Nephron progenitor cell (in vitro differentiated cells): ENCODE data around the gene PPP4R2.
A peak's percentile ranks its signal among the peaks of the same experiment; 100 is the strongest.

ENCODE experiments used
- DNase-seq: peaks from one replicate; pipeline ENCODE4 v3.0.0; 2021
- H3K27ac Mint-ChIP-seq: 2 replicates; pipeline ENCODE4 v1.8.0; 2021; ENCODE audit warnings: mild to moderate bottlenecking, moderate library complexity, mixed read lengths
- H3K27me3 Mint-ChIP-seq: 2 replicates; pipeline ENCODE4 v1.8.0; 2021; ENCODE audit warnings: mild to moderate bottlenecking, low read depth, mixed read lengths; ENCODE audit not compliant: poor library complexity
- H3K36me3 Mint-ChIP-seq: 2 replicates; pipeline ENCODE4 v1.8.0; 2021; ENCODE audit warnings: low read depth, mixed read lengths
- H3K4me1 Mint-ChIP-seq: 2 replicates; pipeline ENCODE4 v1.8.0; 2021; ENCODE audit warnings: mixed read lengths
- H3K4me3 Mint-ChIP-seq: 2 replicates; pipeline ENCODE4 v1.8.0; 2021; ENCODE audit warnings: mild to moderate bottlenecking, moderate library complexity, mixed read lengths
- H3K9me3 Mint-ChIP-seq: 2 replicates; pipeline ENCODE4 v1.8.0; 2021; ENCODE audit warnings: mild to moderate bottlenecking, moderate library complexity, mixed read lengths
- CTCF ChIP-seq: fragments of 200-600 bp; sonication (generic); IDR thresholded peaks from 2 replicates; pipeline ENCODE4 v1.5.0; 2021; ENCODE audit warnings: antibody characterized with exemption

PPP4R2 gene

GRCh38 chr3:72972706-72973030, 23.9 kb upstream of the PPP4R2 start:
- no peak overlapping the region for H3K4me3 Mint-ChIP-seq
- no peak for TF ChIP-seq CTCF
- peaks cover 13% of the 10 kb centered on the region for H3K4me1 Mint-ChIP-seq
- H3K27ac Mint-ChIP-seq, result peak overlapping the region; percentile 94
- H3K27me3 Mint-ChIP-seq, result no peaks in the 10 kb centered on the region
- DNase-seq, result no peak
- H3K9me3 Mint-ChIP-seq, result no peaks in the 10 kb centered on the region
- peaks cover 43% of the 10 kb centered on the region for H3K36me3 Mint-ChIP-seq

- Mint-ChIP-seq H3K4me3 (no peak overlapping the region), H3K27me3 (no peaks in the 10 kb centered on the region), H3K27ac (peak overlapping the region; percentile 94), H3K36me3 (peaks cover 38% of the 10 kb centered on the region), H3K9me3 (no peaks in the 10 kb centered on the region), H3K4me1 (peaks cover 13% of the 10 kb centered on the region)
- DNase-seq, result no peak
- no peak for TF ChIP-seq CTCF
Observed at GRCh38 chr3:72973031-72973723, 23.4 kb upstream of the PPP4R2 start.

- H3K4me1 Mint-ChIP-seq, result peaks cover 13% of the 10 kb centered on the region
- no peaks in the 10 kb centered on the region for H3K27me3 Mint-ChIP-seq
- peak overlapping the region; percentile 94 for H3K27ac Mint-ChIP-seq
Observed at GRCh38 chr3:72973786-72974185, 22.8 kb upstream of the PPP4R2 start.

GRCh38 chr3:72974956-72975355, 21.7 kb upstream of the PPP4R2 start:
- no peak overlapping the region for H3K4me3 Mint-ChIP-seq
- no peaks in the 10 kb centered on the region for H3K9me3 Mint-ChIP-seq
- TF ChIP-seq CTCF, result no peak
- peaks cover 13% of the 10 kb centered on the region for H3K4me1 Mint-ChIP-seq
- H3K27ac Mint-ChIP-seq, result no peak overlapping the region
- DNase-seq, result no peak
- H3K27me3 Mint-ChIP-seq, result peaks cover 3% of the 10 kb centered on the region
- peaks cover 23% of the 10 kb centered on the region for H3K36me3 Mint-ChIP-seq

More at GRCh38 chr3:72973786-72974185, 22.8 kb upstream of the PPP4R2 start:
- no peak for TF ChIP-seq CTCF
- H3K4me3 Mint-ChIP-seq, result no peak overlapping the region
- DNase-seq, result no peak
- no peaks in the 10 kb centered on the region for H3K9me3 Mint-ChIP-seq
- peaks cover 31% of the 10 kb centered on the region for H3K36me3 Mint-ChIP-seq

- H3K9me3 Mint-ChIP-seq, result no peaks in the 10 kb centered on the region
Observed at GRCh38 chr3:72976281-72976741, 20.3 kb upstream of the PPP4R2 start.

More at GRCh38 chr3:72976281-72976741, 20.3 kb upstream of the PPP4R2 start:
- no peak for TF ChIP-seq CTCF
- Mint-ChIP-seq H3K36me3 (peaks cover 17% of the 10 kb centered on the region), H3K27me3 (peaks cover 6% of the 10 kb centered on the region), H3K4me1 (peaks cover 13% of the 10 kb centered on the region), H3K27ac (no peak overlapping the region), H3K4me3 (no peak overlapping the region)
- DNase-seq, result no peak
